ENCODE results near the gene NUCB2.

GRCh38 chr11:17244046-17244445, 32.5 kb upstream of the NUCB2 start:
- TF ChIP-seq EZH2 (IDR thresholded peaks at IDR 0.05): no peak
- no peak for TF ChIP-seq POLR2AphosphoS5 (IDR thresholded peaks at IDR 0.05; ENCODE audit: borderline replicate concordance, low read depth, low read length)

Measured in SK-N-MC (cell line).